HepG2 (cell line): ENCODE data around the gene FJX1. TPM values are rescaled to one million over a fixed set of nuclear protein-coding genes. Genes with fewer than 3 reads are reported as not detected.

Source experiments
- ATAC-seq: fragments of 200-7000 bp; cut with Tn5 transposase; 3 replicates; pipeline ENCODE4 v1.9.1; 2020; ENCODE audit warnings: mild to moderate bottlenecking, moderate library complexity
- BruUV-seq: library from RNA; stranded (reverse); fragments of 400-500 nt; replicated peaks from 2 replicates; lab custom pipeline; 2021; lab: Mats Ljungman, UMichigan
- CTCF ChIA-PET: fragments of 300-600 bp; formaldehyde crosslinking; extraction: SDS; loops from one replicate; lab custom pipeline; 2021; ENCODE audit warnings: low total read pairs, inconsistent platforms, low intra/inter-chr PET ratio; lab: Yijun Ruan, JAX
- POLR2A ChIA-PET: fragments of 350-600 bp; sonication (Branson Sonifier 250); formaldehyde crosslinking; loops from one replicate; lab custom pipeline; 2020; ENCODE audit warnings: antibody characterized with exemption, inconsistent platforms; lab: Yijun Ruan, JAX
- DNase-seq: peaks from one replicate; pipeline ENCODE4 v3.0.0-alpha.2; 2015; ENCODE audit warnings: low spot score
- FAIRE-seq: peaks from 3 replicates; lab custom pipeline; 2011; peaks lifted over from hg19 to GRCh38; lab: Jason Lieb, UNC
- H2AFZ ChIP-seq: one replicate; pipeline ENCODE4 v1.6.1; 2011; ENCODE audit warnings: low read length, inconsistent platforms
- H3K27ac ChIP-seq: fragments of 300-600 bp; 3 replicates; pipeline ENCODE4 v1.8.0; 2011; ENCODE audit warnings: mixed run types, mild to moderate bottlenecking, mixed read lengths, low read length, inconsistent platforms; ENCODE audit not compliant: insufficient read depth; ENCODE audit errors: extremely low read length
- H3K27me3 ChIP-seq, 2 experiments: fragments of 200-600 bp in 1 of 2; 2 replicates in 1 of 2; 3 replicates in 1 of 2; pipeline versions ENCODE4 v1.6.0 to v1.8.0; 2011; ENCODE audit warnings: low read length in 2 of 2, mild to moderate bottlenecking in 2 of 2, moderate library complexity in 2 of 2, inconsistent platforms in 1 of 2; ENCODE audit not compliant: insufficient read depth in 2 of 2, control insufficient read depth in 1 of 2
- H3K36me3 ChIP-seq, 2 experiments: fragments of 200-600 bp in 1 of 2; replicated peaks in 1 of 2; 2 replicates in 1 of 2; 3 replicates in 1 of 2; pipeline versions ENCODE4 v1.5.1 to v1.8.0; 2011; ENCODE audit warnings: low read length in 2 of 2, inconsistent platforms in 1 of 2; ENCODE audit not compliant: insufficient read depth in 2 of 2, control insufficient read depth in 1 of 2
- H3K4me1 ChIP-seq: 2 replicates; pipeline ENCODE4 v1.5.1; 2012; ENCODE audit warnings: low read length, inconsistent platforms; ENCODE audit not compliant: insufficient read depth
- H3K4me2 ChIP-seq: 2 replicates; pipeline ENCODE4 v1.6.0; 2011; ENCODE audit warnings: low read depth, low read length, inconsistent platforms
- H3K4me3 ChIP-seq, 3 experiments: fragments of 200-600 bp in 1 of 3; sonication (generic), shearing (Covaris generic) in 1 of 3; replicated peaks in 1 of 3; 2 replicates each; pipeline ENCODE4 v1.5.1; 2011 to 2016; ENCODE audit warnings: low read length in 3 of 3, inconsistent platforms in 2 of 3, low read depth in 2 of 3, mild to moderate bottlenecking in 2 of 3, control low read depth in 1 of 3, mixed read lengths in 1 of 3; ENCODE audit not compliant: insufficient read depth in 1 of 3
- H3K79me2 ChIP-seq: one replicate; pipeline ENCODE4 v1.6.1; 2011; ENCODE audit warnings: low read length, inconsistent platforms; ENCODE audit not compliant: insufficient read depth
- H3K9ac ChIP-seq: 2 replicates; pipeline ENCODE4 v1.6.0; 2011; ENCODE audit warnings: mild to moderate bottlenecking, low read depth, low read length, inconsistent platforms; ENCODE audit not compliant: insufficient read depth
- H3K9me3 ChIP-seq: 2 replicates; pipeline ENCODE4 v1.5.1; 2012; ENCODE audit warnings: mild to moderate bottlenecking, low read length
- H4K20me1 ChIP-seq: 2 replicates; pipeline ENCODE4 v1.6.0; 2011; ENCODE audit warnings: inconsistent platforms, mild to moderate bottlenecking, low read length, moderate library complexity; ENCODE audit not compliant: insufficient read depth
- GATAD2A ChIP-seq: IDR thresholded peaks from 2 replicates; pipeline ENCODE4 v1.6.1; 2016
- MTA1 ChIP-seq: sonication (generic); formaldehyde crosslinking; IDR thresholded peaks from 2 replicates; pipeline ENCODE4 v1.4.0; 2020; ENCODE audit warnings: missing genetic modification reagents, mild to moderate bottlenecking, borderline replicate concordance
- NRL ChIP-seq: sonication (generic); formaldehyde crosslinking; IDR thresholded peaks from 2 replicates; pipeline ENCODE4 v1.5.0; 2020; ENCODE audit warnings: missing genetic modification reagents, mild to moderate bottlenecking, moderate library complexity, borderline replicate concordance
- SOX5 ChIP-seq: IDR thresholded peaks from 2 replicates; pipeline ENCODE4 v1.6.1; 2016; ENCODE audit warnings: borderline replicate concordance
- ZFP1 ChIP-seq: IDR thresholded peaks from 2 replicates; pipeline ENCODE4 v1.6.1; 2016
- ZNF430 ChIP-seq: sonication (generic); formaldehyde crosslinking; IDR thresholded peaks from 2 replicates; pipeline ENCODE4 v1.9.0; 2021; ENCODE audit warnings: mild to moderate bottlenecking, missing genetic modification reagents
- ZNF431 ChIP-seq: sonication (generic); formaldehyde crosslinking; IDR thresholded peaks from 2 replicates; pipeline ENCODE4 v1.9.0; 2022; ENCODE audit warnings: missing genetic modification reagents, low read depth, mild to moderate bottlenecking, borderline replicate concordance
- WGBS: methylation state at CpG from one replicate; pipeline ENCODE4 v1.1.6; 2017; ENCODE audit warnings: low lambda C conversion rate; 5-methylcytosine and 5-hydroxymethylcytosine counted together
- in situ Hi-C: cut with HindIII; loops from 2 replicates; pipeline ENCODE4 v1.10.0; 2017; ENCODE audit warnings: low pct_unique_long_range_greater_than_20kb; ENCODE audit not compliant: extremely low pct_ligation_motif_present
- intact Hi-C: fragments of 100-400 bp; cut with micrococcal nuclease; formaldehyde crosslinking; loops from one replicate; pipeline ENCODE4 v1.10.0; 2022; ENCODE audit not compliant: unreplicated experiment
- polyA plus RNA-seq, 8 experiments: library from polyadenylated mRNA; depleted of rRNA in 3 of 8; stranded (reverse) in 7 of 8; unstranded in 1 of 8; fragments of >200 nt; fragmentation: Illumina TruSeq in 4 of 8; extraction: Trizol in 4 of 8; gene quantifications; 2 replicates each; pipeline versions ENCODE4 v1.2.1 to v1.2.3, GENCODE V29; 2011 to 2016; ENCODE audit warnings: low read depth in 4 of 8, missing spikeins in 1 of 8, mixed read lengths in 1 of 8; ENCODE audit not compliant: insufficient read depth in 1 of 8
- total RNA-seq, 5 experiments: library from RNA; depleted of rRNA; stranded (reverse); fragments of >200 nt; fragmentation: Illumina TruSeq; extraction: Trizol; gene quantifications; 2 replicates each; pipeline ENCODE4 v1.2.3, GENCODE V29; 2016; ENCODE audit warnings: low read depth in 1 of 5
- TF ChIP-seq, protein P1 (sequence below): sonication (generic); formaldehyde crosslinking; IDR thresholded peaks from 2 replicates; pipeline ENCODE4 v1.8.1; 2023; ENCODE audit warnings: mild to moderate bottlenecking, moderate library complexity, missing genetic modification reagents
- TF ChIP-seq, protein P2 (sequence below), 2 experiments: sonication (generic) in 1 of 2; formaldehyde crosslinking in 1 of 2; IDR thresholded peaks; 2 replicates each; pipeline versions ENCODE4 v1.6.1 to v1.9.0; 2014 to 2022; ENCODE audit warnings: antibody characterized with exemption in 1 of 2, borderline replicate concordance in 1 of 2, inconsistent platforms in 1 of 2, low read depth in 1 of 2, missing genetic modification reagents in 1 of 2
- TF ChIP-seq, protein P3 (sequence below), 2 experiments: sonication (generic) in 1 of 2; formaldehyde crosslinking in 1 of 2; IDR thresholded peaks; 2 replicates each; pipeline versions ENCODE4 v1.5.1 to v1.6.1; 2011 to 2020; ENCODE audit warnings: borderline replicate concordance in 1 of 2, low read depth in 1 of 2, low read length in 1 of 2, mild to moderate bottlenecking in 1 of 2, missing genetic modification reagents in 1 of 2, moderate library complexity in 1 of 2
- TF ChIP-seq, protein P4 (sequence below): sonication (generic); formaldehyde crosslinking; IDR thresholded peaks from 2 replicates; pipeline ENCODE4 v1.5.0; 2020; ENCODE audit warnings: mild to moderate bottlenecking, missing genetic modification reagents
- TF ChIP-seq, protein P5 (sequence below): IDR thresholded peaks from 2 replicates; pipeline ENCODE4 v1.6.1; 2016; ENCODE audit warnings: mild to moderate bottlenecking, missing biosample characterization, missing genetic modification reagents

FJX1 gene
- total and polyA plus RNA-seq, 2 of the 13 experiments (the other 11 are each of a cell fraction or from before 2014, with no cell fraction given) = 0.40 to 0.82 TPM

DNA sequence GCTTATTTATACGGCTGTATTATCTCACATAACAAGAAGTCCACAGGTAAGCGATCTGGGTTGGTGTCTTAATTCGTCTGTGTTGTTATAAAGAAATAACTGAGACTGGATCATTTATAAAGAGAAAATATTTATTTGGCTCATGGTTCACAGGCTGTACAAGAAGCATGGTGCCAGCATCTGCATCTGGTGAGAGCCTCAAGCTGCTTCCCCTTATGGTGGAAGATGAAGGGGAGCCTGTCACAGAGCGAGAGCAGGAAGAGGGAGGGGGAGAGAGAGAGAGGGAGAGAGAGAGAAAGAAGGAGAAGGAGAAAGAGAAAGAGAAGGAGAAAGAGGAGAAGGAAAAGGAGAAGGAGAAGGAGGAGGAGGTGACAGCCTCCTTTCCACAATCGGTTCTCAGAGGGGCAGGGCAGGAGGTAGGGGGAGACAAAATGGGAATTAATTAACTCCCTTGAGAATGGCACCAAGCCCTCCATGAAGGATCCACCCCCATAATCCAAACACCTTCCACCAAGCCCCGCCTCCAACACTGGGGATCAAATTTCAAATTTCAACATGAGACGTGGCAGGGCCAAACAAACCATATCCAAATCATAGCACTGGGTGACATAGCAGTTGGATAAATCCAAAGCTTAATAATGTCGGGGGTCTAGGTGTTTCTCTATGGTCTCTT, 29.3 kb downstream of the FJX1 start:
- no peak for ATAC-seq
- POLR2A ChIA-PET = no interaction called here
- Histone ChIP-seq H3K27me3 (peaks cover 0 to 33% of the 10 kb centered on the region in 2 experiments; a peak in 3 of 5 replicates), H3K9ac (no peak overlapping the region), H3K79me2 (no peaks in the 10 kb centered on the region), H2AFZ (no peak overlapping the region), H3K27ac (no peak overlapping the region), H3K36me3 (no peaks in the 10 kb centered on the region), H3K4me3 (no peak overlapping the region), H3K4me2 (no peak overlapping the region), H3K4me1 (no peaks in the 10 kb centered on the region), H4K20me1 (no peaks in the 10 kb centered on the region), H3K9me3 (no peaks in the 10 kb centered on the region)
- in situ Hi-C loops (no loop called here), intact Hi-C loops (no loop called here)
- WGBS = 9% methylated on average over 8 of the region's 8 CpGs
- no peak for FAIRE-seq
- CTCF ChIA-PET = no interaction called here
- no TSS peak for BruUV-seq
- DNase-seq = no peak
- no peak for TF ChIP-seq MTA1
- no peak for TF ChIP-seq SOX5 (CRISPR knock-in tag)
- no peak for TF ChIP-seq ZNF430 (CRISPR knock-in tag)
- no peak for TF ChIP-seq NRL
- TF ChIP-seq, protein P1, sequence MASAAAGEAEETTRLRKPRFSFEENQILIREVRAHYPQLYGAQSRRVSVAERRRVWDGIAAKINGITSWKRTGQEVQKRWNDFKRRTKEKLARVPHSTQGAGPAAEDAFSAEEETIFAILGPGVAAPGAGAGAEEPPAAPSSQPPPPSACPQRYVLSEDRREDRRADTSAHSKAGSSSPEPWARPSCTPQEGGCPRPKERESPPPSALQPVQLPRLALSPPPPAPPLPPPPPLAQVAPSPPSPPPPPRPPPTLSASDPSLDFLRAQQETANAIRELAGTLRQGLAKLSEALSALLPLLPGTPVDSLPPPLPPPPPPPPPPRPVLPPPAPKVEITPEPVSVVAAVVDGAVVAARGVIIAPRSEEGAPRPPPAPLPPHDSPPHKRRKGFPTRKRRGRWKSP (CRISPR knock-in tag) = no peak
- TF ChIP-seq GATAD2A (CRISPR knock-in tag) = no peak
- TF ChIP-seq, protein P2, sequence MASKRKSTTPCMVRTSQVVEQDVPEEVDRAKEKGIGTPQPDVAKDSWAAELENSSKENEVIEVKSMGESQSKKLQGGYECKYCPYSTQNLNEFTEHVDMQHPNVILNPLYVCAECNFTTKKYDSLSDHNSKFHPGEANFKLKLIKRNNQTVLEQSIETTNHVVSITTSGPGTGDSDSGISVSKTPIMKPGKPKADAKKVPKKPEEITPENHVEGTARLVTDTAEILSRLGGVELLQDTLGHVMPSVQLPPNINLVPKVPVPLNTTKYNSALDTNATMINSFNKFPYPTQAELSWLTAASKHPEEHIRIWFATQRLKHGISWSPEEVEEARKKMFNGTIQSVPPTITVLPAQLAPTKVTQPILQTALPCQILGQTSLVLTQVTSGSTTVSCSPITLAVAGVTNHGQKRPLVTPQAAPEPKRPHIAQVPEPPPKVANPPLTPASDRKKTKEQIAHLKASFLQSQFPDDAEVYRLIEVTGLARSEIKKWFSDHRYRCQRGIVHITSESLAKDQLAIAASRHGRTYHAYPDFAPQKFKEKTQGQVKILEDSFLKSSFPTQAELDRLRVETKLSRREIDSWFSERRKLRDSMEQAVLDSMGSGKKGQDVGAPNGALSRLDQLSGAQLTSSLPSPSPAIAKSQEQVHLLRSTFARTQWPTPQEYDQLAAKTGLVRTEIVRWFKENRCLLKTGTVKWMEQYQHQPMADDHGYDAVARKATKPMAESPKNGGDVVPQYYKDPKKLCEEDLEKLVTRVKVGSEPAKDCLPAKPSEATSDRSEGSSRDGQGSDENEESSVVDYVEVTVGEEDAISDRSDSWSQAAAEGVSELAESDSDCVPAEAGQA (IDR thresholded peaks at IDR 0.05; ENCODE audit: low read depth) = no peak
- TF ChIP-seq, protein P2 (CRISPR knock-in tag; IDR thresholded peaks at IDR 0.05; ENCODE audit: borderline replicate concordance) = no peak
- no peak for TF ChIP-seq ZFP1 (CRISPR knock-in tag)
- TF ChIP-seq, protein P3, sequence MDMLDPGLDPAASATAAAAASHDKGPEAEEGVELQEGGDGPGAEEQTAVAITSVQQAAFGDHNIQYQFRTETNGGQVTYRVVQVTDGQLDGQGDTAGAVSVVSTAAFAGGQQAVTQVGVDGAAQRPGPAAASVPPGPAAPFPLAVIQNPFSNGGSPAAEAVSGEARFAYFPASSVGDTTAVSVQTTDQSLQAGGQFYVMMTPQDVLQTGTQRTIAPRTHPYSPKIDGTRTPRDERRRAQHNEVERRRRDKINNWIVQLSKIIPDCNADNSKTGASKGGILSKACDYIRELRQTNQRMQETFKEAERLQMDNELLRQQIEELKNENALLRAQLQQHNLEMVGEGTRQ (IDR thresholded peaks at IDR 0.05; ENCODE audit: low read depth, low read length) = no peak
- TF ChIP-seq, protein P3 (CRISPR knock-in tag; IDR thresholded peaks at IDR 0.05; ENCODE audit: borderline replicate concordance) = no peak
- TF ChIP-seq, protein P4, sequence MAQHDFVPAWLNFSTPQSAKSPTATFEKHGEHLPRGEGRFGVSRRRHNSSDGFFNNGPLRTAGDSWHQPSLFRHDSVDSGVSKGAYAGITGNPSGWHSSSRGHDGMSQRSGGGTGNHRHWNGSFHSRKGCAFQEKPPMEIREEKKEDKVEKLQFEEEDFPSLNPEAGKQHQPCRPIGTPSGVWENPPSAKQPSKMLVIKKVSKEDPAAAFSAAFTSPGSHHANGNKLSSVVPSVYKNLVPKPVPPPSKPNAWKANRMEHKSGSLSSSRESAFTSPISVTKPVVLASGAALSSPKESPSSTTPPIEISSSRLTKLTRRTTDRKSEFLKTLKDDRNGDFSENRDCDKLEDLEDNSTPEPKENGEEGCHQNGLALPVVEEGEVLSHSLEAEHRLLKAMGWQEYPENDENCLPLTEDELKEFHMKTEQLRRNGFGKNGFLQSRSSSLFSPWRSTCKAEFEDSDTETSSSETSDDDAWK = no peak
- no peak for TF ChIP-seq ZNF431 (CRISPR knock-in tag)
- TF ChIP-seq, protein P5, sequence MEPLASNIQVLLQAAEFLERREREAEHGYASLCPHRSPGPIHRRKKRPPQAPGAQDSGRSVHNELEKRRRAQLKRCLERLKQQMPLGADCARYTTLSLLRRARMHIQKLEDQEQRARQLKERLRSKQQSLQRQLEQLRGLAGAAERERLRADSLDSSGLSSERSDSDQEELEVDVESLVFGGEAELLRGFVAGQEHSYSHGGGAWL = no peak
